DLD1 (cell line): Measurements from ENCODE around the gene ARL4A.
"Not testable (repeated sequence)": the region's sequence is repeated elsewhere in the genome, so short reads cannot be mapped to it uniquely, and the experiment has no call there.

ENCODE experiments used
- in situ Hi-C: cut with HindIII; loops from 2 replicates; pipeline ENCODE4 v1.10.0; 2017; ENCODE audit warnings: low sequenced_read_pairs

The ARL4A gene

DNA sequence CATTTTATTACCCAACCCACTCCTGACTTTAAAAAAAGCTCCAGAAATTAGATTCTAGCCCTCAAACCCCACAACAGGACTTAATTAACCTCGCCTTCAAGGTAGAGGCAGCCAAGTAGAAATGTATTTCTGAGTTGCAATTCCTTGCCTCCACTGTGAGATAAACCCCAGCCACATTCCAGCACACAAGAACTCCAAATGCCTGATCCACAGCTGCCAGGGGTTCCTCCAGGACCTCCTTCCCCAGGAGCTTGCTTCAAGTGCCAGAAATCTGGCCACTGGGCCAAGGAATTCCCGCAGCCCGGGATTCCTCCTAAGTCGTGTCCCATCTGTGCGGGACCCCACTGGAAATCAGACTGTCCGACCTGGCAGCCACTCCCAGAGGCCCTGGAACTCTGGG, 25.9 kb upstream of the ARL4A start:
- in situ Hi-C loops: no loop called here

DNA sequence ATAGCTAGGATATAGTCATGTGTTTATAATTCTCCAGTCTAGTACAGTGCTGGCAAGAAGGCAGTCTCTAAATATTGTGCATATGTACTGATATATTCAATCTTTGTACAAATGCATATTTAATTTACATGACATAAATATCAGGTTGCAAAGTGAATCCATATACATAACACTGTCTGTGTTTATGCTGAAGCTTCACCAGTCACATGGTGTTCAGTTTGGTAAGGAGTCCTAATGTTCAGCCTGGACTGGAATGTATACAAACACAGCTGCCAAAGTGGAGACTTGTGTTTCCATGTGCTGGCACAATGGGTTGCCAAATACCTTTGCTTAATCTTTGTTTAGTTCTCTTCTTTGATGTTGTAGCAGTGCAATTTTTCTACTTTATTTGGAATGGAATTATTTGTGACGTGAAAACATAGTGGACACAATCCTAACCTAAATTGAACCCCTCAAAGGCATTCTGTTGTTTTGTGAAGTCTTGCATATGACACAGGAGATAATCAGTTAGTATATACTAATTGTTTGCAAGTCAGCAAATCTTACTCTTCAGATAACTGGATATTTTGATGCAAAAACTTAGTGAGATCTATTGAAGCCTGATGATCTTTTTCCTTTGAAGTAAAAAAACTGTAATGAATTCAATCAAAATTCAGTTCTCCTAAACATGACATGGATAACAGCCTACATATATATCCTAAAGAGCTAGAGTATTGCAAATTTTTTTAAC, 17.3 kb upstream of the ARL4A start:
- in situ Hi-C loops: no loop called here

DNA sequence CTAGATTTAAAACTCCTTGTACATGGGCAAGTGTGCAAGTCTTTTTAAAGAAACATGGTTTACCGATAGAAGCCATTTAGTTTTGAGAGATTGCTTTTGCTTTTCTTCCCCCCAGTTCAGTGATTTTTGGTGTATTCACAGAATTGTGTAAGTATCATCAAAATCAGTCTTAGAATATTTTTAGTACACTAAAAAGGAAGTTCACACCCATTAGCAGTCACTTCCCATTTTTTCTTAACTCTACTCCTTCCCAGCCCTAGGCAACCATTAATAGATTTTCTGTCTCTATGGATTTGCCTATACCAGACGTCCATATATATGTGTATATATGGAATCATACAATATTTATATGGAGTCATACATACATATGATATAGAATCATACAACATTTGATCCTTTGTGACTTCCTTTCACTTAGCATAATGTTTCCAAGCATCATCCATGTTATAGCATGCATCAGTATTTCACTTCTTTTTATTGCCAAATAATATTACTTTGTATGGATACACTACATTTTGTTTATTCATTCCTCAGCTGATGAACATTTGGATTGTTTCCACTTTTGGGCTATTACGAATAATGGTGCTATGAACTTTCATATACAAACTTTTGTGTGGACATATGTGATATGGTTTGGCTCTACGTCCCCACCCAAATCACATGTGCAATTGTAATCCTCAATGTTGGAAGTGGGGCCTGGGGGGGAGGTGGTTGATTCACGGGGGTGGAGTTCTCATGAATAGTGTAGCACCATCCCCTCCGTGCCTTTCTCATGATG, 16.5 kb upstream of the ARL4A start:
- in situ Hi-C loops: no loop called here

DNA sequence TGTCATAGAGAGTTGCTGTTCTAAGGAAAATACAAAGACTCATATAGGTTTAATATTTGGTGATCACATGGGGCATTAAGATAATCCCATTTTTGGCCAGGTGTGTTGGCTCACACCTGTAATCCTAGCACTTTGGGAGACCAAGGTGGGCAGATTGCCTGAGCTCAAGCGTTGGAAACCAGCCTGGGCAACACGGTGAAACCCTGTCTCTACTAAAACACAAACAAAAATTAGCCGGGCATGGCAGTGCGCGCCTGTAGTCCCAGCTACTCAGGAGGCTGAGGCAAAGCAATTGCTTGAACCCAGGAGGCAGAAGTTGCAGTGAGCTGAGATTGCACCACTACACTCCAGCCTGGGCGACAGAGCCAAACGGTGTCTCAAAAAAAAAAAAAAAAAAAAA, 14.0 kb upstream of the ARL4A start:
- in situ Hi-C loops: not testable (repeated sequence)

DNA sequence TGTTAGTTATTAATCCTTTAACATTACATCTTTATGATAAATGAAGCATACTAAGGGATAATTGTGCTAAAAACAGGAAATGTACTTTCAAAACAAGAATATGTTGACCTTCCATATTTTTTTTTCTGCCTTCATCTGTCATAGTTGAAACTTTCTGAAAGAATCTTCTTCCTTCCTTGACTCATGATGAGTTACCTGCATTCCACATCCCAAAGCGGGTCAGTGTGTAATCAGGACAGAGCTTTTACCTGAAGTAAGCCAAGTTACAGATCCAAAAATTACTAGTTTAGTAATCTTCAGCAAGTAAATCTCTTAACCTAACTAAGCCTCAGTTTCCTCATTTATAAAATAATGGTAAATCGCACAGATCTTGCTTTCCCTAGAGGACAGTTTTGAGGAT, 13.4 kb upstream of the ARL4A start:
- in situ Hi-C loops: no loop called here

DNA sequence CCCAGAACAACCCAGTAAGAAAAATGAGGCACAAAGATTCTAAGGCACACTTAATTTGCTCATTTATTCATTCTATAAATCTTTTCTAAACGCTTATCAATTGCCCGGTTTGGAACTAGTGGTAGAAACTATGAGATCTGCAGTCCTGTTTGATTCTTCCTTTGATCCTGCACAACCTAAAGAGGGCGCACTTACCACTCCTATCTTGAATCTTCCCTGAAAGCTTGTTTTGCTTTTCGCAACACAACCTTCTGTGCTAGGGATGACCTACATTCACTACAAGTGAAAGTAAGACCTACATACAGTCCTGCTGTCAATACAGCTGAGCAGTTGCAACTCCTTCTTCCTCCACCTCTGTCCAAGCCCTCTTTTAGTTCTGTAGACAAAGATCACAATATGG, 12.6 kb upstream of the ARL4A start:
- in situ Hi-C loops: loop anchor here (25.0 kb wide), 1 partner anchor 587 kb away; no protein-coding TSS in a partner anchor

DNA sequence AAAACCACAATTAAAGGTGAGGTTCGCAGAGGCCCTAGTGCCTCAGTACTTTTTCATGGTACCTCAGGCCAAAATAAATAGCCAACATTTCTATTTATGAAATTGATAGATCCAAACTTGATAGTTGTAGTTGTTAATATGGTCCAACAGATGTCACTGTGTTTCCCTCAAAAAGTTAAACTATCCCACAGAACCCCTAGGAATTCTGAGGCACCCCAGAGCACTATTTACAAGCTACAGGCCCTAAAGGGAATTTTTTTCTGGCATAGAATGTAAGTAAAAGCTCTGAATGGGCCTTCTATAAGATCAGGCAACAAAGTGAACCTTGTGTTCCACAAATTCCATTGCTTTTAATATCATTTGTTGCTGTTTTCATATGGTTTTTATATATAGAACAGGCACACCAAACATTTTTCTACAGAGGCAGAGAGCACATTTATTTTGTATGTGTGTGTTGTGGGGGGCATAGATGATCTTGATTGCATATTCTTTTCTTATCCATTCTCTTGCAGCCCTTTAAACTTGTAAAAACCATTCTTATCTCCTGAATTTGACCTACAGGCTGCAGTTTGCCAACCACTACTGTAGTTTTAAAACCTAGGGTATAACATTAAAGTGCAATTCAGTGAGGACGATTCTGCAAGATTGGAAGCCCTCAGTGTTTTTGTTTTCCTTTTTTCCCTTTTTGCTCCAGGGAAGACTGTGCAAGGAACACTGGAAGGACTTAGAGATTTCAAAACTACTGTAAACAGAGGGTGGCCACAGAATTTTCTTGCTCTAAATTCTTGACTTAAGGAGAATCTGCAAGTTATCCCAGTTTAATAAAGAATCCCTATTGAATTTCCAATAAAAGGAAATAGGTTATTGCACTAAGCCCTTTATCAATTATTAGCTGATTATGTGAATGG, 3.5 kb upstream of the ARL4A start:
- in situ Hi-C loops: loop anchor here (25.0 kb wide), 1 partner anchor 578 kb away; no protein-coding TSS in a partner anchor

DNA sequence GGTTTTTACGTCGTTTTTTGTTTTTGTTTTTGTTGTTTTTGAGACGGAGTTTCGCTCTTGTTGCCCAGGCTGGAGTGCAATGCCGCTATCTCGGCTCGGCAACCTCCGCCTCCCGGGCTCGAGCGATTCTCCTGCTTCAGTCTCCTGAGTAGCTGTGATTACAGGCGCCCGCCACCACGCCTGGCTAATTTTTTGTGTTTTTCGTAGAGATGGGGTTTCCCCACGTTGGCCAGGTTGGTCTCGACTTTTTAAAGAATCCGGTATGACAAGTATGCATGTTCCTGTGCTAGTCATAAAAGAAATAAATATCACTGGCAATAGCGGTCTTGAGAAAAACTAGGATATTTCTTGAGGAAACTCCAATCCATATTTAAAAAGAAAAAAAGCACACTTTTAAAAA, 2.7 kb upstream of the ARL4A start:
- in situ Hi-C loops: loop anchor here (25.0 kb wide), 1 partner anchor 578 kb away; no protein-coding TSS in a partner anchor

DNA sequence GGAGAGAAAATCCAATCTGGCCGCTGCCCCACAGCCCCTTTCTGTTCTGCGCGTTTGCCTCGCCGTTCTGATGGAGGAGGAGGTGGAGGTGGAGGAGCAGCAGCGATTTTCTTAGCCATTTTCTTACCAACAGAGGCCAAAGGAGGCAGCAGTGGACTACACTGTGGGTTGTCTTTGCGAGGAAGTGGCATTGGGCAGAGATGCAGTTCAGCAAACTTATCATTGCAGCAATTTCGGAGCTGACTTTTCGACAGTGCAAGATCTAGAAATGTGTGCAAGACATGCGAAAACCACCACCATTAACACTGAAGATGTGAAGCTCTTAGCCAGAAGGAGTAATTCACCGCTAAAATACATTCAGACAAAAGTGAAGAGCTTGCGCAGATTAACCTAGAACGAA, 1.9 kb upstream of the ARL4A start:
- in situ Hi-C loops: loop anchor here (25.0 kb wide), 1 partner anchor 577 kb away; no protein-coding TSS in a partner anchor

DNA sequence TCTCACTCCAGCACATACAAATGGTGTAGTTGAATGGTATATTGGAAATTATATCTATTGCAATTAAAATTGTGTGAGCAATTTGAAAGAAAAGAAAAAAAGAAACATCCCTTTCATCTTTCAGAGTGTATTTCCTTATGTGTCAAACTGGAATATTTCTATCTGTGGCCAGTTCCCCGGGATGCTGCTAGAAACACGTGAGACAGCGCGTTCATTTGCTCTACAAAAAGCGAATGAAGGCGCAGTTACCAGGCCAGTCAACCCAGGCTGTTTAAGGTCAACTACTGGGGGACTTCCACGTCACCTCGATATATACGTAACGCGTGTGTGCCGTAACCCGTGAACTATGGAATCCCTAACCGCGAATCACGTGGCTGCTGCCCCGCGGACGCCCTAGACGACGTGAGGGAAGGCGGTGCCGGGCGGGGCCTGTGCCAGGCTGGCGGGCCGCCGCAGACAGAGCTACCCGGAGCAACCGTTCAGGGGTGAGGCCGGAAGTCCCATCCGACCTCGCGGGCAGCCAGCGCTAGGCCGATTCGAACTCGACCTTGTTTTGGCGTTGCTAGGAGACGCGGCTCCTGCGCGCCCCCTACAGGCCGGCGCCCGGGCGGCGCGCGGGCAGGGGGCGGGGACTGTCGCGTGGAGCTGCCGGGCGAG, 1.1 kb upstream of the ARL4A start:
- in situ Hi-C loops: loop anchor here (25.0 kb wide), 1 partner anchor 576 kb away; no protein-coding TSS in a partner anchor

DNA sequence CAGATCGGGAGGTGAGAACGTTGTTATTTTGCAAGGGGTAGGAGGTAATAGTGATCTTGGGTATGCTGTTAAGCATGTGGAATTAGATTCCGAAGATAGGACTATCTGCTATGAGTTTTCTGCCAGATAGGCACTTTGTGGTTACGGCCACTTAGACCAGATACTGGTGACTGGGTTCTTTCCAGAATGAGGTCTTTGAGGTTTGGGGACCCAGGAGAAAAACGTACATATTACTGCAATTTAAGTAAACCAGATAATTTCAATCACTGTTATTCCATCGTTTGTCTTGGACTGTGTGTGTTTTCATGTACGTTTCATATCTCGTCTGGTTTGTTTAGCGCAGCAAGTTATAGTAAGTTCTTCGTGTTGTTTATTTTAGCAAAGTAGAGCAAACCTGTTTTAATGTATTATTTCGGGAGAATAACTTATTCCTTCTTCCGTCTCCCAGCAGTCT, 312 bp downstream of the ARL4A start:
- in situ Hi-C loops: loop anchor here (25.0 kb wide), 1 partner anchor 575 kb away; no protein-coding TSS in a partner anchor

DNA sequence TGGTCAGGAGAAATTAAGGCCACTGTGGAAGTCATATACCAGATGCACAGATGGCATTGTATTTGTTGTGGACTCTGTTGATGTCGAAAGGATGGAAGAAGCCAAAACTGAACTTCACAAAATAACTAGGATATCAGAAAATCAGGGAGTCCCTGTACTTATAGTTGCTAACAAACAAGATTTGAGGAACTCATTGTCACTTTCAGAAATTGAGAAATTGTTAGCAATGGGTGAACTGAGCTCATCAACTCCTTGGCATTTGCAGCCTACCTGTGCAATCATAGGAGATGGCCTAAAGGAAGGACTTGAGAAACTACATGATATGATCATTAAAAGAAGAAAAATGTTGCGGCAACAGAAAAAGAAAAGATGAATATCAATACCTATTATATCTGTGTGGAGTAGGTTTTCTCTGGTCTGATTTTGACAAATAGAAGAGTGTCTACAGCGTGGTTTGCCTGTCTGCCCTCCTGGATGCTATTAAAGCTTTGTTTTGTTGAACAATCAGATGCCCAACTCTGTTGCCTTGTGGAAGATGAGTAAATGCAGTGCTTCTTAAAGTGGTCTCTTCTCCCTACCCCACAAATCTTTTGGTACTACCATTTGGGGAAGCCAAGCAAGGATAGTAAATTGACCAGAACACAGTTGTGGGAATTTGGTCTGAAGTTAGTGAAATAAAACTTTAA, 1.2 kb downstream of the ARL4A start:
- in situ Hi-C loops: loop anchor here (25.0 kb wide), 1 partner anchor 574 kb away; no protein-coding TSS in a partner anchor

DNA sequence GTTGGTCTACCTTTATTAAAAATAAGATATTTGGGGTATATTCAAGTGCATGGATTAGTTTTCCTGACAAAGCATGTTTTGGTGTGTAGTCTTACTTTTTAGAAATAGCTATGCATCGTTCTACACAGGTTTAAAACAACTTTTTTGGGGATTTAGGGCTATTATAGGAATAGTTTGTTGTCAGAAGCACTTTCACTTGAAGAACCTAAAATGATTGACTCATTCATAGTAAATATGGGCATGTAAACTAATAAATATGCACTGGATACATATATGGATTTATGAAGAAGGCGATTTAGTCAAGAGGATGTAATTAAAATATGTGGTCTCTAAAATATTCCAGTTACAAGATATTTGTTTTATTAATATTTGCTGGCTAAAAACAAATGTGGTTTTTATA, 2.0 kb downstream of the ARL4A start:
- in situ Hi-C loops: loop anchor here (25.0 kb wide), 1 partner anchor 573 kb away; no protein-coding TSS in a partner anchor

DNA sequence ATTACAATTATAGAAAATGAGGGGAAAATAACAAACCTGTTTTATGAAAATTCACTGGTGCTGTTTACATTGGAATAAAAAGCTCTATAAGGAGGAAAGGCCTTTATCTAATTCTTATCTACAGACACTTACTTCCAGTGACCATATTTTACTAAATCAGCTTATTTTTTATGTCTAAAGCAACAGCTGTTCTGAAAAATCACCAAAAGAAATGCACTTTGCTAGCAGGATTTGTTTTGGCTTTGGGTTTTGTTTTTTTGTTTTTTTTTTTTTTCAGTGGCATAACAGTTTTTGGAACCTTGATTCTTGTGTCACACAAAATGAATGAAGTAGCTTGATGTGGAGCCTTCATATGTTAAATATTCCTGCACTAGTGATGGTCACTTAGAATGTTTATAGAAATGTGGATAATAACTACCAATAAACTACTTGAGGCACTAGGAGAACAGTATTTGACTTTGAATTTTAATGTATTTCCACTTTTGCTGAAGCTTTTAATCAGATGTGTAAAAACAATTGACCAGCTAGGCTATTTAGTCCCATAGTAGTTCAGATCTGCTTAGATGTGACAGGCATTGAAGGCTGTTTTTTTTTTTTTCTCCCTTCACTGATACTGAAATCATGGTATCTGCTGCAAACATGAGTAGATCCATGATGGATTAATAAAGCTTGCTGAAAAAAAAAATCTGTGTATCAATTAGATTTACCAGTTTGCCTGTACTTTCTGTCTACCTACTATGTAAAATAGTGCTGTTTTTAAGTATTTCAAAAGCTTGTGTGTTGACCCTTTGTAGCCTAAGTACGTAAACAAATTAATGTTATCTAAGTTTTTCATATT, 2.8 kb downstream of the ARL4A start:
- in situ Hi-C loops: loop anchor here (25.0 kb wide), 1 partner anchor 572 kb away; no protein-coding TSS in a partner anchor

DNA sequence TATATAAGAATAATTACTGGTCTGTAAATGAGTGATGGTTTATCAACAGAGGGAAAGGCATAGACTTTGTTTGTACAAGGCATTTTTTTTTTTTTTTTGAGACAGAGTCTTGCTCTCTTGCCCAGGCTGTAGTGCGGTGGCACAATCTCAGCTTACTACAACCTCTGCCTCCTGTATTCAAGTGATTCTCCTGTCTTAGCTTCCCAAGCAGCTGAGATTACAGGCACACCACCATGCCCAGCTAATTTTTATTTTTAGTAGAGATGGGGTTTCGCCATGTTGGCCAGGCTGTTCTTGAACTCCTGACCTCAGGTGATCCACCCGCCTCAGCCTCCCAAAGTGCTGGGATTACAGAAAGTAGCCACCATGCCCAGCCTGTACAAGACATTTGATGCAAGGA, 4.0 kb downstream of the ARL4A start:
- in situ Hi-C loops: loop anchor here (25.0 kb wide), 1 partner anchor 571 kb away; no protein-coding TSS in a partner anchor

DNA sequence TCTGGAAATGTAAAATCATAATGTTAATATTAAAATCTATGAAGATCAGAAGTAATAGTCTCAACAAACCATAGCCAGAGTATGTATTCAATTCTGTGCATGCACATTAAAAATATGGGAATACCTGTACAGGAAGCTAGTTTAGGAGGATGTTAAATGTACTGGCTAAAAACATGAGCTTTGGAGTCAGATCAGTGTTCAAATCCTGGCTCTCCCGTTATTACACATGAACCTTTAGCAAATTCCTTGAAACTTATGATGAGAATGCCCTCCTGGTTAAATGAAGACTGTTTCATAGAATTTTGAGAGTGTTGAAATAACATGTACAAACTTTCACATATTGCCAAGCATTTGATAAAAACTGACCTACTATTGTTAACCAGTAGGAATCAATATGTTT, 4.6 kb downstream of the ARL4A start:
- in situ Hi-C loops: loop anchor here (25.0 kb wide), 1 partner anchor 570 kb away; no protein-coding TSS in a partner anchor

DNA sequence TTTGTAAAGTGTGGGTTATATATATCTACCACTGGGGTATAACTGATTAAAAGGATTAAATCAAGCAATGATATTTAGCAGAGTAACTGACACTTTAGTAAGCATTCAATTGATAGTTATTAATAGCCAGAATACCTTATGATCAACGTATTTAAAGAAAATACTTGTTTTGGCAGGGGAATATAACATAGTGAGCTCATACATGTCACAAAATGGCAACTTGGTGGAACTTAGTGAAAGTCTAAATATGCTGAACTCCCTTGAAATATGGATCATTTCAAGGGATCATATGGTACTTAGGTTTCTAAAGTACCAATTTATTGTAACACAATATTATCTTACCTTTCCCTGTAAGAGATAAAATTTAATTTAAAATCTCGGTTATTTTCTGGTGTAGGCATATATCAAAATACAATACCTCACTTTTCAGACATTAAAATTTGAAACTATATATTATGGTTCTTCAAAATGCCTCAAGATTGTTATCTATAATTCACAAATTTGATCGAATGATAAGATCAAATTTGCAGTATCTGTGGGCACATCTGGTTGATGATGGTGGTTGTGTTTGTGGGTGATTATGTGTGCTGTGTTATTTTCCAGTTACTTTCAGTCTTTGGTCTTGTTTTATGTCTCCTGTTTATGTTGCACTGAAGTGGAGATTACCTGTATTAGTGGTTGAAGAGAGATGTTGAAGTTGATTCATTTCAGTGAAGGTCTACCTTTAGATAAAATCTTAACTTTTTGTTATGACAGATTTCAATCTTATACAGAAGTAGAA, 5.2 kb downstream of the ARL4A start:
- in situ Hi-C loops: loop anchor here (25.0 kb wide), 1 partner anchor 570 kb away; no protein-coding TSS in a partner anchor

DNA sequence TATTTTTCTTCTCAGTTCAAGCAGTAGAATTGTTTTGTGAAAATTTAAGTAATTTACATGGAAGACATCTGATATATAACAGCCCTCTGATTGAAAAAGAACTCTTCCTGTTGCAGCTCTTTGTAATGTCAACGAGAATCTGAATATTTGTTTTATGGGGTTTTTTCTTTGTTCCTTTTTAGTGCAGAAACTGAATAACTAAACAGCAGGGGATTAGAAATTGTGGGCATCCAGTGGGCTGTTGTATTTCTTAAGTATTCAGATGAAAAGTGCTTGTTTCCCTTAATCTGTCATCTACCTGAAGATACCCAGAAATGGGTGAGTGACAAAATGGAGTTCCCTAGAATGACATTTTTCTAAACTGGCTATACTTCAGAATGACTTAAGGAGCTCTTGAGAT, 7.4 kb downstream of the ARL4A start:
- in situ Hi-C loops: loop anchor here (25.0 kb wide), 1 partner anchor 567 kb away; no protein-coding TSS in a partner anchor
